HepG2 (cell line): Measurements from ENCODE around the gene TSPAN18. TPM values are rescaled to one million over a fixed set of nuclear protein-coding genes. Genes with fewer than 3 reads are reported as not detected.

Source experiments
- ATAC-seq: fragments of 200-7000 bp; cut with Tn5 transposase; 3 replicates; pipeline ENCODE4 v1.9.1; 2020; ENCODE audit warnings: mild to moderate bottlenecking, moderate library complexity
- BruUV-seq: library from RNA; stranded (reverse); fragments of 400-500 nt; replicated peaks from 2 replicates; lab custom pipeline; 2021; lab: Mats Ljungman, UMichigan
- CTCF ChIA-PET: fragments of 300-600 bp; formaldehyde crosslinking; extraction: SDS; loops from one replicate; lab custom pipeline; 2021; ENCODE audit warnings: low total read pairs, inconsistent platforms, low intra/inter-chr PET ratio; lab: Yijun Ruan, JAX
- POLR2A ChIA-PET: fragments of 350-600 bp; sonication (Branson Sonifier 250); formaldehyde crosslinking; loops from one replicate; lab custom pipeline; 2020; ENCODE audit warnings: antibody characterized with exemption, inconsistent platforms; lab: Yijun Ruan, JAX
- DNase-seq: peaks from one replicate; pipeline ENCODE4 v3.0.0-alpha.2; 2015; ENCODE audit warnings: low spot score
- FAIRE-seq: peaks from 3 replicates; lab custom pipeline; 2011; peaks lifted over from hg19 to GRCh38; lab: Jason Lieb, UNC
- H2AFZ ChIP-seq: one replicate; pipeline ENCODE4 v1.6.1; 2011; ENCODE audit warnings: low read length, inconsistent platforms
- H3K27ac ChIP-seq: fragments of 300-600 bp; 3 replicates; pipeline ENCODE4 v1.8.0; 2011; ENCODE audit warnings: mixed run types, mild to moderate bottlenecking, mixed read lengths, low read length, inconsistent platforms; ENCODE audit not compliant: insufficient read depth; ENCODE audit errors: extremely low read length
- H3K27me3 ChIP-seq, 2 experiments: fragments of 200-600 bp in 1 of 2; 2 replicates in 1 of 2; 3 replicates in 1 of 2; pipeline versions ENCODE4 v1.6.0 to v1.8.0; 2011; ENCODE audit warnings: low read length in 2 of 2, mild to moderate bottlenecking in 2 of 2, moderate library complexity in 2 of 2, inconsistent platforms in 1 of 2; ENCODE audit not compliant: insufficient read depth in 2 of 2, control insufficient read depth in 1 of 2
- H3K36me3 ChIP-seq, 2 experiments: fragments of 200-600 bp in 1 of 2; replicated peaks in 1 of 2; 2 replicates in 1 of 2; 3 replicates in 1 of 2; pipeline versions ENCODE4 v1.5.1 to v1.8.0; 2011; ENCODE audit warnings: low read length in 2 of 2, inconsistent platforms in 1 of 2; ENCODE audit not compliant: insufficient read depth in 2 of 2, control insufficient read depth in 1 of 2
- H3K4me1 ChIP-seq: 2 replicates; pipeline ENCODE4 v1.5.1; 2012; ENCODE audit warnings: low read length, inconsistent platforms; ENCODE audit not compliant: insufficient read depth
- H3K4me2 ChIP-seq: 2 replicates; pipeline ENCODE4 v1.6.0; 2011; ENCODE audit warnings: low read depth, low read length, inconsistent platforms
- H3K4me3 ChIP-seq, 3 experiments: fragments of 200-600 bp in 1 of 3; sonication (generic), shearing (Covaris generic) in 1 of 3; replicated peaks in 1 of 3; 2 replicates each; pipeline ENCODE4 v1.5.1; 2011 to 2016; ENCODE audit warnings: low read length in 3 of 3, inconsistent platforms in 2 of 3, low read depth in 2 of 3, mild to moderate bottlenecking in 2 of 3, control low read depth in 1 of 3, mixed read lengths in 1 of 3; ENCODE audit not compliant: insufficient read depth in 1 of 3
- H3K79me2 ChIP-seq: one replicate; pipeline ENCODE4 v1.6.1; 2011; ENCODE audit warnings: low read length, inconsistent platforms; ENCODE audit not compliant: insufficient read depth
- H3K9ac ChIP-seq: 2 replicates; pipeline ENCODE4 v1.6.0; 2011; ENCODE audit warnings: mild to moderate bottlenecking, low read depth, low read length, inconsistent platforms; ENCODE audit not compliant: insufficient read depth
- H3K9me3 ChIP-seq: 2 replicates; pipeline ENCODE4 v1.5.1; 2012; ENCODE audit warnings: mild to moderate bottlenecking, low read length
- H4K20me1 ChIP-seq: 2 replicates; pipeline ENCODE4 v1.6.0; 2011; ENCODE audit warnings: inconsistent platforms, mild to moderate bottlenecking, low read length, moderate library complexity; ENCODE audit not compliant: insufficient read depth
- CEBPB ChIP-seq: IDR thresholded peaks from 2 replicates; pipeline ENCODE4 v1.6.1; 2011; ENCODE audit warnings: low read depth, low read length, improper control_type of control experiment, borderline replicate concordance
- CEBPG ChIP-seq: IDR thresholded peaks from 2 replicates; pipeline ENCODE4 v1.6.1; 2016
- FOSL2 ChIP-seq: sonication (generic); formaldehyde crosslinking; IDR thresholded peaks from 2 replicates; pipeline ENCODE4 v1.4.0; 2020; ENCODE audit warnings: missing genetic modification reagents
- GFI1 ChIP-seq: sonication (generic); formaldehyde crosslinking; IDR thresholded peaks from 2 replicates; pipeline ENCODE4 v1.5.0; 2020; ENCODE audit warnings: missing genetic modification reagents, mild to moderate bottlenecking, borderline replicate concordance
- HMG20B ChIP-seq: conservative IDR thresholded peaks from 2 replicates; pipeline ENCODE4 v1.6.1; 2016; ENCODE audit warnings: missing genetic modification reagents, missing compliant biosample characterization
- HNF4A ChIP-seq: sonication (generic); formaldehyde crosslinking; IDR thresholded peaks from 2 replicates; pipeline ENCODE4 v1.4.0; 2020; ENCODE audit warnings: missing genetic modification reagents
- HNF4G ChIP-seq, 2 experiments: sonication (generic) in 1 of 2; formaldehyde crosslinking in 1 of 2; IDR thresholded peaks; 2 replicates each; pipeline versions ENCODE4 v1.4.0 to v1.6.1; 2011 to 2020; ENCODE audit warnings: borderline replicate concordance in 2 of 2, low read depth in 2 of 2, mild to moderate bottlenecking in 2 of 2, low read length in 1 of 2, missing genetic modification reagents in 1 of 2, moderate library complexity in 1 of 2
- MLXIP ChIP-seq: sonication (generic); formaldehyde crosslinking; IDR thresholded peaks from 2 replicates; pipeline ENCODE4 v1.9.0; 2021; ENCODE audit warnings: missing genetic modification reagents, borderline replicate concordance
- NR2F1 ChIP-seq, 2 experiments: fragments of 450-650 bp in 1 of 2; formaldehyde crosslinking in 1 of 2; IDR thresholded peaks; 2 replicates each; pipeline versions ENCODE4 v1.5.0 to v1.6.1; 2016 to 2020; ENCODE audit warnings: mild to moderate bottlenecking in 1 of 2, missing compliant biosample characterization in 1 of 2, missing genetic modification reagents in 1 of 2, moderate library complexity in 1 of 2
- NR2F6 ChIP-seq, 2 experiments: IDR thresholded peaks; 2 replicates each; pipeline ENCODE4 v1.6.1; 2016; ENCODE audit warnings: antibody characterized with exemption in 1 of 2, mild to moderate bottlenecking in 1 of 2
- REPIN1 ChIP-seq: sonication (generic); formaldehyde crosslinking; IDR thresholded peaks from 2 replicates; pipeline ENCODE4 v1.8.0; 2022; ENCODE audit warnings: missing genetic modification reagents, low read depth, mild to moderate bottlenecking, borderline replicate concordance
- SP2 ChIP-seq: sonication (generic); formaldehyde crosslinking; IDR thresholded peaks from 2 replicates; pipeline ENCODE4 v1.5.1; 2020; ENCODE audit warnings: mild to moderate bottlenecking, missing genetic modification reagents
- U2AF2 ChIP-seq: fragments of 200-400 bp; formaldehyde crosslinking; IDR thresholded peaks from 2 replicates; pipeline ENCODE4 v1.6.1; 2017; ENCODE audit warnings: low read depth, mild to moderate bottlenecking, low read length
- ZMAT3 ChIP-seq: sonication (generic); formaldehyde crosslinking; conservative IDR thresholded peaks from 2 replicates; pipeline ENCODE4 v1.7.0; 2021; ENCODE audit warnings: missing genetic modification reagents
- ZNF264 ChIP-seq: sonication (generic); formaldehyde crosslinking; IDR thresholded peaks from 2 replicates; pipeline ENCODE4 v1.4.0; 2020; ENCODE audit warnings: missing genetic modification reagents
- ZNF430 ChIP-seq: sonication (generic); formaldehyde crosslinking; IDR thresholded peaks from 2 replicates; pipeline ENCODE4 v1.9.0; 2021; ENCODE audit warnings: mild to moderate bottlenecking, missing genetic modification reagents
- WGBS: methylation state at CpG from one replicate; pipeline ENCODE4 v1.1.6; 2017; ENCODE audit warnings: low lambda C conversion rate; 5-methylcytosine and 5-hydroxymethylcytosine counted together
- in situ Hi-C: cut with HindIII; loops from 2 replicates; pipeline ENCODE4 v1.10.0; 2017; ENCODE audit warnings: low pct_unique_long_range_greater_than_20kb; ENCODE audit not compliant: extremely low pct_ligation_motif_present
- intact Hi-C: fragments of 100-400 bp; cut with micrococcal nuclease; formaldehyde crosslinking; loops from one replicate; pipeline ENCODE4 v1.10.0; 2022; ENCODE audit not compliant: unreplicated experiment
- polyA plus RNA-seq, 8 experiments: library from polyadenylated mRNA; depleted of rRNA in 3 of 8; stranded (reverse) in 7 of 8; unstranded in 1 of 8; fragments of >200 nt; fragmentation: Illumina TruSeq in 4 of 8; extraction: Trizol in 4 of 8; gene quantifications; 2 replicates each; pipeline versions ENCODE4 v1.2.1 to v1.2.3, GENCODE V29; 2011 to 2016; ENCODE audit warnings: low read depth in 4 of 8, missing spikeins in 1 of 8, mixed read lengths in 1 of 8; ENCODE audit not compliant: insufficient read depth in 1 of 8
- total RNA-seq, 5 experiments: library from RNA; depleted of rRNA; stranded (reverse); fragments of >200 nt; fragmentation: Illumina TruSeq; extraction: Trizol; gene quantifications; 2 replicates each; pipeline ENCODE4 v1.2.3, GENCODE V29; 2016; ENCODE audit warnings: low read depth in 1 of 5
- TF ChIP-seq, protein P1 (sequence below): sonication (generic); formaldehyde crosslinking; IDR thresholded peaks from 2 replicates; pipeline ENCODE4 v1.5.1; 2020; ENCODE audit warnings: missing genetic modification reagents, mild to moderate bottlenecking, borderline replicate concordance
- TF ChIP-seq, protein P2 (sequence below): IDR thresholded peaks from 2 replicates; pipeline ENCODE4 v1.4.0; 2020; ENCODE audit warnings: mild to moderate bottlenecking, missing genetic modification reagents

The TSPAN18 gene
- total and polyA plus RNA-seq, 2 of the 13 experiments (the other 11 are each of a cell fraction or from before 2014, with no cell fraction given), result not detected

DNA sequence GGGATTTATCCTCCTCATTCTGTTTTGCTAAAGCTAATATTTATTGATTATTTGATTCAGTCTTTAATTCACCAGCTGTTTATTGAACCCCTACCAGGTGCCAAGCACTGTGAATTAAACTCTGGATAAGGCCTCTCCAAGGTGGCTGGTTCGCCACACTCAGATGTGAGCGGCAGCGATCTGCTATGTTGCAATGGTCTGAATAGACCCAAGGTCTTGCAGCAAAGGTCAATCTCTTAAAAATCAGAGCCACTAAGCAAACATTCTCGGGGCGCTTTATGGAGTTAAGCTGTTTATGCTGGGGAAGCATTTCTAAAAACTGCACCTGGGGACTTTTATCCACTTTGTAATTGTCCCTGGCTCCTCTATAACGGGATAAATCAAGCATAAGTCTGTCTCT, 10.5 kb upstream of the TSPAN18 start:
- intact Hi-C loops, result no loop called here
- ChIA-PET CTCF (no interaction called here), POLR2A (no interaction called here)
- Histone ChIP-seq H3K4me3 (no peak overlapping the region), H3K27me3 (peaks cover 0 to 2% of the 10 kb centered on the region in 2 experiments; a peak in 2 of 5 replicates), H3K36me3 (no peaks in the 10 kb centered on the region), H3K9me3 (no peaks in the 10 kb centered on the region), H3K9ac (no peak overlapping the region), H3K4me2 (no peak overlapping the region), H3K27ac (no peak overlapping the region), H4K20me1 (no peaks in the 10 kb centered on the region), H3K79me2 (no peaks in the 10 kb centered on the region), H2AFZ (no peak overlapping the region), H3K4me1 (peaks cover 16% of the 10 kb centered on the region)
- FAIRE-seq, result peak; percentile 23
- ATAC-seq, result peak; percentile 78
- 0% methylated on average over 6 of the region's 6 CpGs for WGBS
- in situ Hi-C loops, result no loop called here
- DNase-seq, result no peak
- no TSS peak for BruUV-seq
- peak; percentile 54; the same call in 1 of the 2 replicates for TF ChIP-seq NR2F6 (IDR thresholded peaks at IDR 0.05)
- TF ChIP-seq NR2F6 (CRISPR knock-in tag; IDR thresholded peaks at IDR 0.05), result no peak
- TF ChIP-seq NR2F1 (CRISPR knock-in tag; IDR thresholded peaks at IDR 0.05), result peak in 1 of 2 experiments; percentile 34; a peak in 2 of 4 replicates
- TF ChIP-seq CEBPB, result peak; percentile 88
- TF ChIP-seq ZNF430, result peak; percentile 70; the same call in 1 of the 2 replicates
- TF ChIP-seq, protein P1, sequence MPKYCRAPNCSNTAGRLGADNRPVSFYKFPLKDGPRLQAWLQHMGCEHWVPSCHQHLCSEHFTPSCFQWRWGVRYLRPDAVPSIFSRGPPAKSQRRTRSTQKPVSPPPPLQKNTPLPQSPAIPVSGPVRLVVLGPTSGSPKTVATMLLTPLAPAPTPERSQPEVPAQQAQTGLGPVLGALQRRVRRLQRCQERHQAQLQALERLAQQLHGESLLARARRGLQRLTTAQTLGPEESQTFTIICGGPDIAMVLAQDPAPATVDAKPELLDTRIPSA (CRISPR knock-in tag), result no peak
- TF ChIP-seq GFI1 (CRISPR knock-in tag), result peak; percentile 84
- TF ChIP-seq U2AF2, result no peak
- TF ChIP-seq HMG20B (CRISPR knock-in tag), result 0 out of 2 replicates have a peak, but pooled peaks have one; percentile 37
- 0 out of 2 replicates have a peak, but pooled peaks have one; percentile 21 for TF ChIP-seq HNF4G (IDR thresholded peaks at IDR 0.05; ENCODE audit: borderline replicate concordance, low read depth, low read length)
- no peak for TF ChIP-seq HNF4G (CRISPR knock-in tag; IDR thresholded peaks at IDR 0.05; ENCODE audit: borderline replicate concordance, low read depth)
- TF ChIP-seq, protein P2, sequence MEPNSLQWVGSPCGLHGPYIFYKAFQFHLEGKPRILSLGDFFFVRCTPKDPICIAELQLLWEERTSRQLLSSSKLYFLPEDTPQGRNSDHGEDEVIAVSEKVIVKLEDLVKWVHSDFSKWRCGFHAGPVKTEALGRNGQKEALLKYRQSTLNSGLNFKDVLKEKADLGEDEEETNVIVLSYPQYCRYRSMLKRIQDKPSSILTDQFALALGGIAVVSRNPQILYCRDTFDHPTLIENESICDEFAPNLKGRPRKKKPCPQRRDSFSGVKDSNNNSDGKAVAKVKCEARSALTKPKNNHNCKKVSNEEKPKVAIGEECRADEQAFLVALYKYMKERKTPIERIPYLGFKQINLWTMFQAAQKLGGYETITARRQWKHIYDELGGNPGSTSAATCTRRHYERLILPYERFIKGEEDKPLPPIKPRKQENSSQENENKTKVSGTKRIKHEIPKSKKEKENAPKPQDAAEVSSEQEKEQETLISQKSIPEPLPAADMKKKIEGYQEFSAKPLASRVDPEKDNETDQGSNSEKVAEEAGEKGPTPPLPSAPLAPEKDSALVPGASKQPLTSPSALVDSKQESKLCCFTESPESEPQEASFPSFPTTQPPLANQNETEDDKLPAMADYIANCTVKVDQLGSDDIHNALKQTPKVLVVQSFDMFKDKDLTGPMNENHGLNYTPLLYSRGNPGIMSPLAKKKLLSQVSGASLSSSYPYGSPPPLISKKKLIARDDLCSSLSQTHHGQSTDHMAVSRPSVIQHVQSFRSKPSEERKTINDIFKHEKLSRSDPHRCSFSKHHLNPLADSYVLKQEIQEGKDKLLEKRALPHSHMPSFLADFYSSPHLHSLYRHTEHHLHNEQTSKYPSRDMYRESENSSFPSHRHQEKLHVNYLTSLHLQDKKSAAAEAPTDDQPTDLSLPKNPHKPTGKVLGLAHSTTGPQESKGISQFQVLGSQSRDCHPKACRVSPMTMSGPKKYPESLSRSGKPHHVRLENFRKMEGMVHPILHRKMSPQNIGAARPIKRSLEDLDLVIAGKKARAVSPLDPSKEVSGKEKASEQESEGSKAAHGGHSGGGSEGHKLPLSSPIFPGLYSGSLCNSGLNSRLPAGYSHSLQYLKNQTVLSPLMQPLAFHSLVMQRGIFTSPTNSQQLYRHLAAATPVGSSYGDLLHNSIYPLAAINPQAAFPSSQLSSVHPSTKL, result 0 out of 2 replicates have a peak, but pooled peaks have one; percentile 10
- peak; percentile 49; the same call in 1 of the 2 replicates for TF ChIP-seq HNF4A (CRISPR knock-in tag)
- no peak for TF ChIP-seq MLXIP
- no peak for TF ChIP-seq ZMAT3
- no peak for TF ChIP-seq SP2 (CRISPR knock-in tag)
- peak; percentile 68 for TF ChIP-seq CEBPG (CRISPR knock-in tag)
- no peak for TF ChIP-seq REPIN1 (CRISPR knock-in tag)
- TF ChIP-seq ZNF264 (CRISPR knock-in tag), result no peak
- 0 out of 2 replicates have a peak, but pooled peaks have one; percentile 6 for TF ChIP-seq FOSL2 (CRISPR knock-in tag)
